A549 treated with CORT108297 at 1 μM for 4 hours (cell line): ENCODE results near the gene KHDC3L. TPM values are rescaled to one million over a fixed set of nuclear protein-coding genes. Genes with fewer than 3 reads are reported as not detected.

ENCODE experiments used
- total RNA-seq: library from RNA; stranded (reverse); fragments of 200-300 nt; extraction: Qiagen RNA extraction; gene quantifications from 5 replicates; pipeline ENCODE4 v1.2.3, GENCODE V29; 2022

Gene KHDC3L
- total RNA-seq, result not detected in 5 replicates

GRCh38 chr6:73362358-73362757 is at the start of gene KHDC3L:
Gene KHDC3L (plus strand): TSS chr6:73362658. CDS start chr6:73362730, 72 bp downstream.

GRCh38 chr6:73353636-73354593 is 8.5 kb upstream of the KHDC3L start, which contains the start of gene DPPA5:
Gene DPPA5 (minus strand): TSS chr6:73354276. CDS start chr6:73354225, 51 bp downstream.

GRCh38 chr6:73369563-73369962 is 7.1 kb downstream of the KHDC3L start, which contains the start of gene OOEP:
Gene OOEP (minus strand): TSS chr6:73369897. CDS start chr6:73369792, 105 bp downstream.

GRCh38 chr6:73394577-73395354 is 32.3 kb downstream of the KHDC3L start, which contains the start of gene DDX43:
Gene DDX43 (plus strand): TSS chr6:73394828. CDS start chr6:73394906, 78 bp downstream.

Other genes with a start within 250 kb of the KHDC3L start
- 0.23 to 0.40 TPM (median 0.30 TPM) in 5 replicates for gene KHDC1L, start 137.2 kb upstream of the KHDC3L start, total RNA-seq
- gene KHDC1, start 99.5 kb upstream of the KHDC3L start, total RNA-seq, result 3.6 to 4.5 TPM (median 4.1 TPM) in 5 replicates
- not detected in 5 replicates for gene DPPA5, start 8.4 kb upstream of the KHDC3L start, total RNA-seq
- gene OOEP, start 7.2 kb downstream of the KHDC3L start, total RNA-seq, result not detected in 5 replicates
- gene DDX43, start 32.2 kb downstream of the KHDC3L start, total RNA-seq, result not detected in 5 replicates
- gene CGAS, start 89.6 kb downstream of the KHDC3L start, total RNA-seq, result 5.2 to 6.3 TPM (median 5.4 TPM) in 5 replicates
- gene MTO1, start 99.1 kb downstream of the KHDC3L start, total RNA-seq, result 10.1 to 14.1 TPM (median 10.6 TPM) in 5 replicates
- 7,472 to 9,100 TPM (median 7,583 TPM) in 5 replicates for gene EEF1A1, start 158.4 kb downstream of the KHDC3L start, total RNA-seq